Activated naive CD8-positive, alpha-beta T cell treated with anti-CD3 and anti-CD28 coated beads, Interleukin-2, amount 50 U/mL, for 24 hours (primary cell): ENCODE measurements around the gene HTR3C.
"Not testable (repeated sequence)": the region's sequence is repeated elsewhere in the genome, so short reads cannot be mapped to it uniquely, and the experiment has no call there.

ENCODE experiments used
- ATAC-seq: fragments of 150-1000 bp; cut with Tn5 transposase; one replicate; pipeline ENCODE4 v1.10.0; 2021
- DNase-seq: peaks from one replicate; pipeline ENCODE4 v3.0.0; 2021
- H3K27ac Mint-ChIP-seq: one replicate; pipeline ENCODE4 v1.8.0; 2021; ENCODE audit warnings: mild to moderate bottlenecking, mixed read lengths
- H3K27me3 Mint-ChIP-seq: one replicate; pipeline ENCODE4 v1.8.0; 2021; ENCODE audit warnings: mixed read lengths
- H3K36me3 Mint-ChIP-seq: one replicate; pipeline ENCODE4 v1.8.0; 2021; ENCODE audit warnings: low read depth, mixed read lengths
- H3K4me1 Mint-ChIP-seq: one replicate; pipeline ENCODE4 v1.8.0; 2021; ENCODE audit warnings: mixed read lengths
- H3K4me3 Mint-ChIP-seq: one replicate; pipeline ENCODE4 v1.8.0; 2021; ENCODE audit warnings: mild to moderate bottlenecking, moderate library complexity, mixed read lengths
- H3K9me3 Mint-ChIP-seq: one replicate; pipeline ENCODE4 v1.8.0; 2021; ENCODE audit warnings: mixed read lengths

The HTR3C gene

DNA sequence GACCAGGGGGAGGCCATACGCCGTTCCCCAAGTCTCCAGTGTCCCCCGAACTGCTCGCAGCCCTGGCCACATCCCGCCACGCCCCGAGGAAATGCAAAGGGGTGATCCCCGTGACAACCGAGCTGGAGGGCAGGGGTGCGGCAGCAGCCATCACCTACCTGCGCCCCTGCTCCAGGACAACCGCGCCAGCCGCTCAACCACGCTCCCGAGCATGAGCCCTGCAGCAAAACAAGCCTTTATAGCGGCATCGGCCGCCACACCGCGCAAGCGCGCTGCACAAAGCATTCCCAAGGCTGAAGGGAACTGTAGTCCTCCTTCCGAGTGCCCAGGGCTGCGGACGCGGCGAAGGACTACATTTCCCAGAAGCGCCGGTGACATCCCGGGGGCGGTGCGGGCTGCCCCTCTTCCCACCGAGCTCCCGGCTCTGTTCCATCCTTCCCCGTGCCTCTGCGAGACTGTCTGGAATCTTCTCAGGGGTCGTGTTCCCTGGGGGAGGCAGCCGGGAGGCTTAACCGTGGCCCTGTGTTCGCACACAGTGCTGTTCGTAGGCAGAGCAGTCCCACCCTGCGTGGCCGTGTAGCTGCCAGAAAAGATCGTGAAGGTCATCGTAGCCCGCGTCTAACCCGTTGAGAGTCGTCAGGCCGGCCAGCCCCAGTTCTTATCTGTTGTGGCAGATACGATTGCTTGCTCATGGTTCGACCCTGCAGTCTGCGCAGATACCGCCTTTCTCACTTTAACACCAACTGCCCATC is 35.0 kb upstream of the HTR3C start, which contains the start of gene ABCC5:
Gene ABCC5 (minus strand): TSS at position 213 of the 752 bp plus-strand sequence. CDS start 3,492 bp downstream, outside the sequence.
- peaks cover 18% of the 10 kb centered on the region for H3K27me3 Mint-ChIP-seq
- peak; percentile 84 for DNase-seq
- peak; percentile 95 for ATAC-seq
- H3K4me3 Mint-ChIP-seq, result peak within 1 kb of the TSS; percentile 97
- peak within 1 kb of the TSS; percentile 89 for H3K27ac Mint-ChIP-seq
- no peaks in the 10 kb centered on the region for H3K9me3 Mint-ChIP-seq
- peaks cover 6% of the 10 kb centered on the region for H3K36me3 Mint-ChIP-seq
- peaks cover 26% of the 10 kb centered on the region for H3K4me1 Mint-ChIP-seq

DNA sequence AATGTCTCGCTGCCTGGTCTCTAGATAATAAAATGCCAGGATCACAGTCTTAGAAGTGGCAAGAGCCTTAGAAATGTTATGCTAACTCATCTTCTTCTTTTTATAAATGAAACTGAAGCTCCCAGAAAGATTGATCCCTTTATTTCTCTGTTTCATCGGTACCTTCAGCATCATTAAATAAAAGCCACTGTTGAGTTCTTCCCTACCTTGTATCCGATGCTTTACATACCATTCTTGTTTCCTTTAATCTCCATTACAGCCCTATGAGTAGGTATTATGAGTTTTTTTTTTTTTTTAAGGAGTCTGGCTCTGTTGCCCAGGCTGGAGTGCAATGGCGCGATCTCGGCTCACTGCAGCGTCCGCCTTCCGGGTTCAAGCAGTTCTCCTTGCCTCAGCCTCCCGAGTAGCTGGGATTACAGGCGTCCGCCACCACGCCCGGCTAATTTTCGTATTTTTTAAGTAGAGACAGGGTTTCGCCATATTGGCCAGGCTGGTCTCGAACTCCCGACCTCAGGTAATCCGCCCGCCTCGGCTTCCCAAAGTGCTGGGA is 34.3 kb upstream of the HTR3C start:
- Mint-ChIP-seq H3K4me1 (peaks cover 26% of the 10 kb centered on the region), H3K4me3 (peak overlapping the region; percentile 97)

DNA sequence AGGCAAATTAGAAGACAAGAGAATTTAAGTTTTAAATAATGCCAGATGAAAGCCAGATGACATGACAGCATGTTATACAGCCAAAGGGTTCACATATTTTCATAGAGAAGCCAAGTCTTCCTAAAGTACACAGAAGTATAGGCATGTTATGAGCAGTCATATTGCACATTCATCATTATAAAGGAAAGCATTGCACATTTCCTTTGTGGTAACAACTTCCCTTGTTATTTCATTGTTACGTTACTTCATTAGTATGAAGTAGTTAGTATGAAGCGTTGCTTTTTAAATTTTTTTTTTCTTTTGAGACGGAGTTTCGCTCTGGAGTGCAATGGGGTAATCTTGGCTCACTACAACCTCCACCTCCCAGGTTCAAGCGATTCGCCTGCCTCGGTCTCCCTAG is 30.5 kb upstream of the HTR3C start:
- no peak for ATAC-seq
- Mint-ChIP-seq H3K9me3 (no peaks in the 10 kb centered on the region), H3K27ac (no peak overlapping the region), H3K27me3 (peaks cover 21% of the 10 kb centered on the region), H3K4me3 (no peak overlapping the region), H3K36me3 (no peaks in the 10 kb centered on the region), H3K4me1 (peaks cover 7% of the 10 kb centered on the region)
- no peak for DNase-seq

More for the DNA sequence above, 34.3 kb upstream of the HTR3C start:
- DNase-seq (no peak), ATAC-seq (no peak)
- H3K36me3 Mint-ChIP-seq, result peaks cover 3% of the 10 kb centered on the region
- H3K27ac Mint-ChIP-seq, result peak overlapping the region; percentile 89
- H3K9me3 Mint-ChIP-seq, result no peaks in the 10 kb centered on the region
- peaks cover 18% of the 10 kb centered on the region for H3K27me3 Mint-ChIP-seq

DNA sequence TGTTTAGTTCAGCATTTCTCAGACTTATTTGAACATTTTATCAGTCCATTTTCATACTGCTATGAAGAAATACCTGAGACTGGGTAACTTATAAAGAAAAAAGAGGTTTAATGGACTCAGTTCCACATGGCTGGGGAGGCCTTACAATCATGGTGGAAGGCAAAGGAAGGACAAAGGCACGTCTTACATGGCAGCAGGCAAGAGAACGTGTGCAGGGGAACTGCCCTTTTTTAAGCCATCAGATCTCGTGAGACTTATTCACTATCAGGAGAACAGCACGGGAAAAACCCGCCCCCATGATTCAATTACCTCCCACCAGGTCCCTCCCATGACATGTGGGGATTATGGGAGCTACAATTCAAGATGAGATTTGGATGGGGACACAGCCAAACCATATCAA is 27.6 kb upstream of the HTR3C start:
- not testable (repeated sequence) for H3K36me3 Mint-ChIP-seq, H3K9me3 Mint-ChIP-seq, DNase-seq, H3K4me1 Mint-ChIP-seq, ATAC-seq, H3K27ac Mint-ChIP-seq, H3K4me3 Mint-ChIP-seq
- peaks cover 15% of the 10 kb centered on the region for H3K27me3 Mint-ChIP-seq

DNA sequence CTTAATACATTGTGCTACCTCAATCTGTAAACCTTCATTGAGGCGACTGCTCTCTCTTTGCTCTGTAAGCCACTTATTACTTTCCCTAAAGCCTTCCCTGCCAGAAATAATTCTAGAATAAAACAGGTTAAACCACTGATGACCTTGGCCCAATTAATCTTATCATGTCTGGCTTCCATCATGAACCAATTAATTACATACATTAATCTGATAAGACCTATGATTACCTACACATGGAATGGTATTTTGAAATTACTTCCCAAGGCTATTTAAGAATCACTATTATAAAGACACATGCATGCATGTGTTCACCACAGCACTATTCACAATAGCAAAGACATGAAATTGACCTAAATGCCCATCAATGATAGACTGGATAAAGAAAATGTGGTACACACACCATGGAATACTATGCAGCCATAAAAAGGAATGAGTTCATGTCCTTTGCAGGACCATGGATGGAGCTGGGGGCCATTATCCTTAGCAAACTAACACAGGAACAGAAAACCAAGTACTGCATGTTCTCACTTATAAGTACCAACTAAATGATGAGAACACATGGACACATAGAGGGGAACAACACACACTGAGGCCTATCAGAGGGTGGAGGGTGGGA is 24.5 kb upstream of the HTR3C start:
- H3K27me3 Mint-ChIP-seq, H3K36me3 Mint-ChIP-seq, ATAC-seq, DNase-seq, H3K9me3 Mint-ChIP-seq, H3K4me3 Mint-ChIP-seq, H3K4me1 Mint-ChIP-seq, H3K27ac Mint-ChIP-seq: not testable (repeated sequence)

DNA sequence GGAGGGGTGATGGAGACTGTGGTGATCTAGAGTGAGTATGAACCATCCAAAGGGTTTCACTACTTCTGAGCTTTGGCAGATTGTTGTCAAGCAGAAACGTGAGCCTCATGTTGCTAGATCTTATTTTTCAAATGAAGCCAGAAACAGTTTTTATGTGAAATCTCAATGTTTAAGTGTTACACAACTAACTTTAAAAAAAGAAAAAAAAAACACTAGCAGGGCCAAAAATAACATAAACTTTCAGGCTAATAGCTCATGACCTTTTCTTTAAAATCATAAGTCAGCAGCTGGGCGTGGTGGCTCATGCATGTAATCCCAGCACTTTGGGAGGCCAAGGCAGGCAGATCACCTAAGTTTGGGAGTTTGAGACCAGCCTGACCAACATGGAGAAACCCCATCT is 23.4 kb upstream of the HTR3C start:
- no peaks in the 10 kb centered on the region for H3K9me3 Mint-ChIP-seq
- no peak overlapping the region for H3K4me3 Mint-ChIP-seq
- no peaks in the 10 kb centered on the region for H3K4me1 Mint-ChIP-seq
- no peaks in the 10 kb centered on the region for H3K36me3 Mint-ChIP-seq
- H3K27ac Mint-ChIP-seq, result no peak overlapping the region
- ATAC-seq, result no peak
- H3K27me3 Mint-ChIP-seq, result peaks cover 8% of the 10 kb centered on the region
- DNase-seq, result no peak

DNA sequence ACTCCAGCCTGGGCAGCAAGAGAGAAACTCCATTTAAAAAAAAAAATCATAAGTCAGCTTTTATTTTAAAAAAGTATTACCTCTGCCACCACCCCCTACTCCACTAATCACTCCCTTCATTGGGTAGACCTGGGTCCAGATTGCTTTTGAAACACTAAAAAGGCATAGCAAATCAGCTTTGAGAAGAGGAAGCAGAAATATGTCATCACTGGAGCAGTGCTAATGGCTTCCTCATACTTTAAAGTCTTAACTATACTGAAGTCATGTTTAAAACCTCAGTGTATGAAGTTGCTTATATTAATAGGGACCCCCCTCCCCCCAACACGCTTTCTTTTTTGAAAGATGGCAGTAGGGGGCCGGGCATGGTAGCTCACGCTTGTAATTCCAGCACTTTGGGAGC is 22.3 kb upstream of the HTR3C start:
- DNase-seq (no peak), ATAC-seq (no peak)
- Mint-ChIP-seq H3K4me3 (no peak overlapping the region), H3K27me3 (peaks cover 8% of the 10 kb centered on the region), H3K4me1 (no peaks in the 10 kb centered on the region), H3K36me3 (no peaks in the 10 kb centered on the region), H3K27ac (no peak overlapping the region), H3K9me3 (no peaks in the 10 kb centered on the region)

DNA sequence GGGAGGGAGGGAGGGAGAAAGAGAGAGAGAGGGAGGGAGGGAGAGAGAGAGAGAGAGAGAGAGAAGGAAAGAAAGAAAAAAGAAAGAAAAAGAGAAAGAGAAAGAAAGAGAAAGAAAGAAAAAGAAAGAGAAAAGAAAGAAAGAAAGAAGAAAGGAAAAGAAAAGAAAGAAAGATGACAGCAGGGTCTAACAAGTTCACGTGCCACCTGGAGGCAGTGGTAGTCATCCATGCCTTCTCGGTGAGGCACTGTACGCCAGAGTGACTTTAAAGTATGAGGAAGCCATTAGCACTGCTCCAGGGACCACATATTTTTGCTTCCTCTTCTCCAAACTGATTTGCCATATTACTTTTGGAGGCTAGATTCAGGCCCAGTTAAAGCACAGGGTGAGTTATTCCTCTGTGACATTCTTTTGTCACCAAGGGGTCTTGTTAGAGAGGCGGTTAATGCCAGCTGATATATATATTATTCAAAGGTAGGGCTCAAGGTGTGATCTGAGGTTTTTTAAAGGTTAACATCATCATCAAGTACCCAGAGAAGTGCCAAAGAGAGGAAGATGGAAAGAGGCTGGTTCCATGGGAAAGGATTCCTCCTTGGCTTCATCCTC is 21.6 kb upstream of the HTR3C start, which contains the start of gene HTR3D:
Gene HTR3D (plus strand): TSS at position 556 of the 606 bp plus-strand sequence. CDS start 0 bp downstream, at position 556.
- DNase-seq, result no peak
- no peaks in the 10 kb centered on the region for H3K4me1 Mint-ChIP-seq
- no peaks in the 10 kb centered on the region for H3K36me3 Mint-ChIP-seq
- no peak within 1 kb of the TSS for H3K27ac Mint-ChIP-seq
- ATAC-seq, result no peak
- H3K9me3 Mint-ChIP-seq, result no peaks in the 10 kb centered on the region
- H3K27me3 Mint-ChIP-seq, result peaks cover 7% of the 10 kb centered on the region
- no peak within 1 kb of the TSS for H3K4me3 Mint-ChIP-seq

DNA sequence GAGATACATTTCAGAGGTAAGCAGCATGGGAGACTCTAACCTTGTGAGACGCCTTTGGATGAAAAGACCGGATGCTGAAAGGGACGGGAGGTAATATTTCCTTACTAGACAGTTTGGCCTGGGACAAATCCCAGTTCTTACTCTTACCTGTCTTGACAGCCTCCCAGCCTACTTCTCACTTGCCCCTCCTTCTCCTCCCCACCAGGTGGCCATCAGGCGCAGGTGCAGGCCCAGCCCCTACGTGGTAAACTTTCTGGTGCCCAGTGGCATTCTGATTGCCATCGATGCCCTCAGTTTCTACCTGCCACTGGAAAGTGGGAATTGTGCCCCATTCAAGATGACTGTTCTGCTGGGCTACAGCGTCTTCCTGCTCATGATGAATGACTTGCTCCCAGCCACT is 15.0 kb upstream of the HTR3C start:
- DNase-seq, result no peak
- Mint-ChIP-seq H3K4me3 (no peak overlapping the region), H3K9me3 (no peaks in the 10 kb centered on the region), H3K27me3 (peaks cover 3% of the 10 kb centered on the region), H3K27ac (no peak overlapping the region), H3K36me3 (no peaks in the 10 kb centered on the region), H3K4me1 (no peaks in the 10 kb centered on the region)
- no peak for ATAC-seq

DNA sequence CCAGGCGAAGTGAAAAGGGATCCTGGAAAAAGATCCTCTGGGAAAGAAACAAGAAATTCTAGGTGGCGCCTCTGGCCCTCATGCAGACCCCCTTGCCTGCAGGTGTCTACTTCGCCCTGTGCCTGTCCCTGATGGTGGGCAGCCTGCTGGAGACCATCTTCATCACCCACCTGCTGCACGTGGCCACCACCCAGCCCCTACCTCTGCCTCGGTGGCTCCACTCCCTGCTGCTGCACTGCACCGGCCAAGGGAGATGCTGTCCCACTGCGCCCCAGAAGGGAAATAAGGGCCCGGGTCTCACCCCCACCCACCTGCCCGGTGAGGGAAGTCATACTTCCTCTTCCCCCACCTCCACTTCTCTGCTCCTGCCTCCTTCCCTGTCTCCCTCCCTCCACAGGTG is 14.5 kb upstream of the HTR3C start:
- H3K4me3 Mint-ChIP-seq, H3K4me1 Mint-ChIP-seq, DNase-seq, ATAC-seq, H3K27ac Mint-ChIP-seq, H3K27me3 Mint-ChIP-seq, H3K9me3 Mint-ChIP-seq, H3K36me3 Mint-ChIP-seq: not testable (repeated sequence)

DNA sequence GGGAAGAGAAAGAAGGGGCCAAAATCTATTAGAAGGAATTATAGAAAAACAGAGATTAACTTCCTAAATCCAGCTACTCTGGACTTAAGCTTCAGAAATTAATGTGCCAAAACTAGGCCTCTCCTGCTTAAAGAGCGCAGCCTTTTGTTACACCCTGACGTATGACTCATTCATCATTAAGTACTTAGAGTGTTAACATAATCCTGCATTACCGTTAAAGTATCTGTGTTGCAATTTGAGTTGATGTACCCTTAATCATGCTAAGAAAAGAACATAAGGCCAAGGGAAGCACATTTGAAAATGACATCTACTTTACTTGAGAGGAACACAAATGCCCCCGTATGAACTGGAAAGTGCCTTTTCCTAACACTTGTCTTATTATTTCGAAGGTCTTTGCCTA is 13.4 kb upstream of the HTR3C start:
- H3K4me3 Mint-ChIP-seq, result no peak overlapping the region
- H3K36me3 Mint-ChIP-seq, result no peaks in the 10 kb centered on the region
- H3K4me1 Mint-ChIP-seq, result no peaks in the 10 kb centered on the region
- H3K27me3 Mint-ChIP-seq, result no peaks in the 10 kb centered on the region
- ATAC-seq (no peak), DNase-seq (no peak)
- no peak overlapping the region for H3K27ac Mint-ChIP-seq
- H3K9me3 Mint-ChIP-seq, result no peaks in the 10 kb centered on the region

DNA sequence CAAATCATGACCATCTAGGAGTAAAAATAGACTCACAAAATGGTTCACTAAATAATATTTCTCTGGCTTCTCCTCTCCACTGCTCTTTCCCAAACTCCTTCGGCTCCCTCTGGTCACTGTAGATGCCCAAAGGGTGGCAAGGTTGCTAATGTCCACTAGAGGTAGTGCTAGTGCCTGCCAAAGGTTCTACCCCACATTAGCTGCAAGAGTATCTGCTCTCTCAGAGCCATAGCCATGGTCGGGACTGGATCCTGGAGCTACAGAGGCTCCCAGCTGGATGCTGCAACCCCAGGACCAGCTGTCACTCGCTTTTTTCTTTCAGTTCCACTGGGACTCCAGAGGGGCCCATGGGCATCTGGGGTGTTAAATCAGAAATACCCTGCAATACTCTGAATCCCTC is 12.8 kb upstream of the HTR3C start:
- no peak overlapping the region for H3K27ac Mint-ChIP-seq
- ATAC-seq, result no peak
- no peak overlapping the region for H3K4me3 Mint-ChIP-seq
- H3K4me1 Mint-ChIP-seq, result no peaks in the 10 kb centered on the region
- H3K9me3 Mint-ChIP-seq, result no peaks in the 10 kb centered on the region
- H3K27me3 Mint-ChIP-seq, result peaks cover 2% of the 10 kb centered on the region
- no peaks in the 10 kb centered on the region for H3K36me3 Mint-ChIP-seq
- DNase-seq, result no peak

DNA sequence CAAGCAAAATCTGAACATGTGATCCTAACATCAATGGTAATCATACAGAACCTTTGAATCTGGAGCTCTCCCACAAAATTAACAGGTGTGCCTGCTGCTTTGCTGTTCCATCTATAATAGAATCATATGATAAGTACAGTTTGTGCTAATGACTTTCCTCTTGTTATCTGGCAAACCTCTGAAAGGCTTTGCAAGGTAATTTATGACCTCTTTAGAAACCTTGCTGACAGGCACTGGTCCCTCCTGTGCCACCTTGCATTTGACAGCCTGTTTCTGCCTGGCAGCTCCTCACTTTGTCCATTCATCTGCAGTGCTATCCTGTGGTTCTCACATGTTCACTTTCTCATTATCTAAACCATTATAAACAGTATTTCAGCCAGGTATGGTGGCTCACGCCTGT is 10.2 kb upstream of the HTR3C start:
- Mint-ChIP-seq H3K27me3 (peaks cover 2% of the 10 kb centered on the region), H3K4me3 (no peak overlapping the region), H3K27ac (no peak overlapping the region), H3K4me1 (no peaks in the 10 kb centered on the region), H3K9me3 (no peaks in the 10 kb centered on the region), H3K36me3 (no peaks in the 10 kb centered on the region)
- no peak for DNase-seq
- no peak for ATAC-seq

DNA sequence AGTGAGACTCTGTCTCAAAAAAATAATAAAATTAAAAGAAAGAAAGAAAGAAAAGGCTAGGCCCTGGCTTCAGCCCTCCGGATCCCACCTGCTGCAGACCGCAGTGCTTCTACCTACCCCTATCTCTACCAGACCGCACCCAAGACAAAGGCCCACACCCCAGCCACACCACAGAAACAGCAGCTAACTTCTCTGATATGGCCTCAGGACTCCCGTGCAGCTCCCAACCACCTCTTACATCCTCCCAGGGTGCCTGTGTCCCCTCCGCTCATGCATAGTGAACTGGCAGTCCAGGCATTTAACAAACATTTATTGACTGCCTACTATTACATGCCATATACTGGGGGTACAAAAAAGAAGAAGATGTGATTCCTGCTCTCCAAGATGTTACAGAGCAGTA is 6.9 kb upstream of the HTR3C start:
- H3K4me3 Mint-ChIP-seq, result no peak overlapping the region
- ATAC-seq (no peak), DNase-seq (no peak)
- no peaks in the 10 kb centered on the region for H3K4me1 Mint-ChIP-seq
- no peak overlapping the region for H3K27ac Mint-ChIP-seq
- H3K27me3 Mint-ChIP-seq, result peaks cover 7% of the 10 kb centered on the region
- no peaks in the 10 kb centered on the region for H3K36me3 Mint-ChIP-seq
- no peaks in the 10 kb centered on the region for H3K9me3 Mint-ChIP-seq
